GM19467 (cell line): Measurements from ENCODE around the gene DGCR8.

ENCODE experiments used
- ATAC-seq: cut with Tn5 transposase; IDR thresholded peaks from one replicate; pipeline ENCODE4 v1.9.1; 2021; ENCODE audit warnings: mild to moderate bottlenecking, moderate library complexity; ENCODE audit not compliant: unreplicated experiment

Gene DGCR8

DNA sequence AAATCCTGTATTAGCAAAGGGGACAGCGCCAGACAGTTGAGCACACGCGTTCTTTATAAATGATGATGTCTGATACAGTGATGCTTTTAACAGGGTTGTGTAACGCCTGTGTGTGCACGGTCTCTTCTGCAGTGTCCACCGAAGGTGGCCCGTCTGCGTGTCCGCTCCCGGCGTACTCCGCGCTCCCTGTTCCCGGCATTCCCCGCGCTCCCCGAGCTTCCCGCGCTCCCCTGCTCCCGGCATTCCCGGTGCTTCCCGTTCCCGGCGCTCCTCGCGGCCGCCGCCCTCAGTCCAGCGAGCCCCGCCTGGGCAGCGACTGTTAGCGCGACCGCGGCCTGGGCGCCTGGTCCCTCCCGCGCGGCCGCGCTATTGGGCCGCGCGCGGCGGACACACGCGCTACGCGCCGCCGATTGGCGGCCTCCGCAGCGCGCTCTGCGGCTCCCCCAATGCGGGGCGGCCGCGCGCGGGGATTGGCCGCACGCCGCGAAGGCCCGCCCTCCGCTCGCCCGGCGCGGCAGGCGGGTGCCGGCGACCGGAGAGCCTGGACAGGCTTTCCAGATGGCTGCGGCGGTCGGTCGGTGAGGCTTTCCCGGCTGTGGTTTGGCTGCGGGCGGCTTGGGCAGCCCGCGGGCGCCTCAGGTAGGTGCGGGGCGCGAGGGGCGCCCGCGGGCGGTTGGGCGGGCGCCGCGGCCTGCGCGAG is at the start of gene DGCR8:
Gene DGCR8 (plus strand): TSS at position 497 of the 700 bp plus-strand sequence. CDS start 5,723 bp downstream, outside the sequence.
- ATAC-seq, result peak; percentile 85

DNA sequence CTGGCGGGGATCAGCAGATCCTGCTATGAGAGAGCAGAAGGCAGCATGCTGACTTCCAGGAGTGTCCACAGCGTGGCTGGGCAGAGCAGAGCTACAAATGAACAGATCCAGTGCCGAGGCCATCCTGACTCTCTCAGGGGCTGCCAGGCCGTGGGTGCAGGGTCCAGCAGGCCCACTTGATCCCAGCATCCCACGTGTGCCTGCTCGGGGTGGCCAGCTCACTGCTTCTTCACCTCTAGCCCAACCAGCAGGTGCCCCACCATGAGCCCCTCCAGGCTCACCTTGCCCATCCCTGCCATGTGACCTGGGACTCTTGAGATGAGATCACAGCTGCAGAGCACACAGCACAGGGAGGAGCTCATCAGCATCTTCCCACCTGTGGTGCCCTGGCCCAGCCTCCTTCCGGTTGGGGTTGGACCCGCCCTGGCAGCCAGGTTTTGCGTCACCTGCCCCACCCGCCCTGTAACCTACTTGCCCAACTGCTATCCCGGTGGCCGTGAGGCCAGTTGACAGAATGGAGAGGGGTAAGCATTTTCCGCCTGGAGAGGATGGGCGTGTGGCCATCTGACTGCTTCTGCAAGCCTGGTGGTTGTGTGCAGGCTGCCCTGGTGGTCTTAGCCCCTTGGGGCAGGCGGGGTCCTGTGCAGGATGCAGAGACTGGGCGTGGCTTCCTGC is 48.2 kb upstream of the DGCR8 start:
- ATAC-seq, result no peak

DNA sequence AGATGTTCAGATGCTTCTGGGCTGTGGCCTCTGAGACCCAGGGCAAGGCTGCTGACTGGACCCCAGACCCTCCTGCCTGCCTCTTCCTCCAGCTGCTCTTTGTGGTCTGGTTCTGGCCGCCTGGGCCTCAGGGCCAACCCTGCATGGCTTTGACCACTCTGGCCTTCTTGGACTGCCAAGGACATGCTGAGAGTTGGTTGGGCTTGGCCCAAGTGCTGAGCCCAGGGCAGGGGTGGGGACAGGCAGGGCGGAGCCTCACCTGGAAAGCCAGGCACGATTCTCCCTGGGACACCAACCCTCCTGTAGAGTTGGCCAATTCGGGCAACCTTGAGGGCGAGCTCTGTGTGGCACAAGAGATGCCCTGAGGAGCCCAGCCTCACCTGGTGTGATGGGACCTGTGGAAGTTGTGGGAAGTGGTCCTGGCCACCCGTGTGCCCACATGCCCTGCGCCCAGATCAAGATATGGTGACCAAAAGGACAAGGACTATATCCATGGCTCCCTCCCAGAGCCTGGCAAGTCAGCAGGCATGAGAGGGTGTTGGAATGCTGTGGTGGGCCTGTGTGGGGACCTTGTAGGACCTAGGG is 47.5 kb upstream of the DGCR8 start:
- no peak for ATAC-seq

DNA sequence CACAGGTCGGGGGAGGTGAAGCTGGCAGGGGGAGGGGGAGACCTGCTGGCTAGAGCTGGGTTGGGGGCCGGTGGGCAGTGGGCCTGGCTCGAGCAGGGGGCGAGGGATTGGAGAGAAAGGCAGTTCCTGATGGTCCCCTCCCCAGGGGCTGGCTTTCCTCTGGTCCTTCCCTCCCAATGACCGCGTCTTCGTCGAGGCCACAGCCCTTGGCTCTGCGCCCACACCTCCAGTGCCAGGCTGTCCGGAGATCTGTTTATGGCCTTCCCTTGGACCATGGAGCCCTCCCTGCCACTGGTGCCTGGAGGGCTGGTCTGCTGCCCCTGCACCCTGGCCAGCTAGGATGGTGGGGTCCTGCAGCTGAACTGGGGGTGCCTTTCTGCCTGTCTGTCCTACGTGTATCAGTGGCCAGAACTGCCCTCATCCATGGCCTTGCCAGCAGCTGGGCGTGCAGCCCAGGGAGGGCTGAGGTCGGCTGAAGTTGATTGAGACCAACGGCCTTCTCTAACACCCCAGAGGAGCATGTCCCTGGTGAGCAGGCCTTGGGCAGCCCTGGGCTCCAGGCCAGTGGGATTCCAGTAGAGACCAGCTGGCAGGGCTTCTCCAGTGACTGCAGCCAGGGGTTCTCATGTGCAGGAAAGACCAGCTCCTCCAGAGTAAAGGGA is 46.9 kb upstream of the DGCR8 start:
- no peak for ATAC-seq

DNA sequence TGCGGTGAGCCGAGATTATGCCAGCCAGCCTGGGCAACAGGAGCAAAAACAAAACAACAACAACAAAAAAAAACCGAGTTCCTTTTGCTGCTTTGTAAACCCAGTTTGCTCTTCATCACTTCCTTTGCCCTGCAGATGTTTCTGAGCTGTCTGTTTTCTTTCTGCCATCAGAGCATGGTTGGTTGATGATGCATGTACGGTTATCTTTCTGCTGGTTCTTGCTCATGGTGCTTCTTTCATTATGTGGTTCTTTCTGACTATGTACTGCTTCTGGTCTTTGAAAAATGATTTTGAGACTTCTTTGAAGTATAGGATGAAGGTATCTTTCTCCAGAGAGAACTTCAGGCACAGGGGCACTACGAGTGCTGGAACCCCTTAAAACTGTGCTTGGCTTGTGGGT is 45.9 kb upstream of the DGCR8 start:
- ATAC-seq, result no peak

DNA sequence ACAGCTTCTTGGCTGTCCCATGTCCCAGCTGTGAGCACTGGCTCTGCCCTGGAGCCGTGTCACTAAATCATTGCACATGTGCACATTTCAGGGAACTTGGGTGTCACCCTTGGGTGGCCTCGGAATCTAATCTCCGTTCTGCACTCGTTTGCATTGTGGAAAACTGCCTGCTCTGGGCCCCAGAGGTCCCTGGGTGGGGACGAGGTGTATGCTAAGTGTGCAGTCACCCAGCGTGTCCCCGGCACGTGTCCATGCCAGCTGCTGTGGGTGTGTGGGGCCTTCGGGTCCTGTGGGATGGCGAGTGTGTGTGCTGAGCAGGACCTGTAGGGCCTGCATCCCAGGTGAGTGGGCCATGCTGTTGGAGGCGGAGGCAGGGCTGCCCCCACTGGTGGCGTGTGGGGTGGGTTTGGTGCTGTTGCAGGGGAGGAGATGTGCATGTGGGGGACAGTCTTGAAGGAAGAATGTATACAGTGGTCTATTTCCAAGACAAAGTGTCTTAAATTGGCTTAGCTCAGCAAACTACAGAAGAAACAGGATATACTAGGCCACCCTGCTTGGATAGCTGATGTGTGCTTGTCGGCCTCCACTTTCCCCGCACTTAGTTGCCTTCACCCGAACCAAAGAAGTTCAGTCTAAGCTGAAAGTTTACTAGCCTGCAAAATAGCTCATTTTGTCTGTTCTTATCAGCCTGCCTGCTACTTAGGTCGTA is 44.5 kb upstream of the DGCR8 start:
- no peak for ATAC-seq

DNA sequence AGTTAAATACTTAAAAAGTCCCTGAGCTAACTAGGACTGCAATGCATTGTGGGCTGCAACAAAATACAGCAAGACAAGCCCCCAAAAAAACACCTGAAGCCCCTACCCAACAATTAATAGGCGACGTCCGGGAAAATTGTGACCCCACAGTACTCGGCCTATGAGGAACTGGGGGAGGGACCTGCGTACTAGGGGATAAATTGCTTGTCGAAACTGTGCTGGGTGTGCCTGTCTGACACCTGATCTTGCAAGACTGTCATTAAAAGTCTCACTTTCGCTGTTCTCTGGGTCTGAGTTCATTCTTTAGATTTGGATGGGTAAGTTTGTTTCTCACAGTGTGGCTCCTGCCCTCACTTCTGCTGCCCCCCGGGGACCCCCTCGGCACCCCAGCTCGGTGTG is 44.0 kb upstream of the DGCR8 start:
- ATAC-seq, result no peak

DNA sequence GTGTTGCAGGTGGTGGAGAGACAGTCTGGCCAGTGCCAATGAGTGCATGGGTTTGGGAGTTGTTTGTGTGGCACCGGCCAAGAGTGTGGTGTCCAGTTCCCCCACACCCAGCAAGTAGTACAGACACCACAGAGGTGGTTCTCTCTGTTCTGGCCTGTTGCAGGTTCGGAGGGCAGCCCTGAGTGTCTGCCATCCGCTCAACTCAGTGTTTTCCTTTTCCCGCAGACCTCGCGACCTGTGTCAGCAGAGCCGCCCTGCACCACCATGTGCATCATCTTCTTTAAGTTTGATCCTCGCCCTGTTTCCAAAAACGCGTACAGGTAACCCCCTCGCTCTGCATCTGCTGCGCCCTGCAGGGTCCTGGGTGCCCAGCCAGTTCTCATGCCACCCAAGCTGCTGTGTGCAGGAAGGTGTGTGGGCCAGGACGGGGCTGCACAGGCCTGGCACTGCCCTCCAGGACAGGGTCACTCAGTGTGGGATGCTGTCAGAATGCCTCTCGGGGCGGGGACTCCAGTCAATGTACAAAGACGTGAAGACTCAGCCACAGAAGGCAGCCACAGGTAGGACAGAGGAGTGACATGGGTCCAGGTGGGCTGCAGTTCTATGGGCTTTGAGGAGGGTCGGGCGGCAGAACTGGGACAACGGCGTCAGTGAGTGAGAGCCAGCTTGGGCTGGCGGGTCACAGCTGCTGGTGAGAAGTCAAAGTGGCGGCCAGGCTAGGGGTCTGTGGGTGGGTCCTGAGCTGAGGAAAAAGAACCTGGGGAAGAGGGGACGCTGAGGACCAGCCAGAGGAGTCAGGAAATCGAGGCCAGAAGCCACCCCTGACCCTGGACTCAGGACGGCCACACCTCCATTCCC is 43.3 kb upstream of the DGCR8 start:
- ATAC-seq, result no peak

DNA sequence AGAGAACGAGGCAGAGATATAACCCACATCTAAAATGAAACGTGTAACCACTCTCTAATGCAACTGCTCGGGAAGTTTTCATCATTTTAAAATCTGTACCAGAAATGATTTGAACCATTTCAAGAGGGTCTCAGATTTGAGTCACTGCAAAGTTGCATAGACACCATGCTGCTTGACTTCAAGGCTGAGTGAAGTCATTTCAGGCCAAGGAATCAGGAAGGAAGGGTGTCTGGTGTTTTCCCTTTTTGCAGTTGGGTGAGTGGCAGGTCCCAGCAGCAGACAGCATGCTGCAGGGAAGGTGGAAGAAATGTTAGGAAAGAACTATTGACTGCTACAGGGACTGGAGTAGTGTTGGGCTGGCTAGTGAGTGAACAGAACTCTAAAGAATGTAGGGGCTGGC is 42.6 kb upstream of the DGCR8 start:
- ATAC-seq, result no peak

DNA sequence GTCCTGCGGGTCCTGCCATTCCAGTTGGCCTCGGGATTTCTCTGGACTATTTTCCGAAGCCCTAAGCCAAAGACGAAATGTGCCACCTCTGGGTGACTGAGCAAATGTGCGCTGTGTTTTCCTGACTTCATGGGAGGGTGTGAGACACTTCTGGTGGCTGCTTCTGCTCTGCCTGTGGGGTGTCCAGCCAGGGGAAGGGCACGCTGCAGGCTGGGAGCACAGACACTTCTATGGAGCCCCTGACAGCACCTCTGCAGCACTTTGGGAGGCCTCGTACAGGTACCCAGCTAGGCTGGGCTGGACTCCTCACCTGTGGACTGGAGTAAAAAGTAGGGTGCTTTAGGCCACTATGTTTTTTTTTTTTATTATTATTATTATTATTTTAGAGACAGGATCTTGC is 41.5 kb upstream of the DGCR8 start:
- no peak for ATAC-seq

DNA sequence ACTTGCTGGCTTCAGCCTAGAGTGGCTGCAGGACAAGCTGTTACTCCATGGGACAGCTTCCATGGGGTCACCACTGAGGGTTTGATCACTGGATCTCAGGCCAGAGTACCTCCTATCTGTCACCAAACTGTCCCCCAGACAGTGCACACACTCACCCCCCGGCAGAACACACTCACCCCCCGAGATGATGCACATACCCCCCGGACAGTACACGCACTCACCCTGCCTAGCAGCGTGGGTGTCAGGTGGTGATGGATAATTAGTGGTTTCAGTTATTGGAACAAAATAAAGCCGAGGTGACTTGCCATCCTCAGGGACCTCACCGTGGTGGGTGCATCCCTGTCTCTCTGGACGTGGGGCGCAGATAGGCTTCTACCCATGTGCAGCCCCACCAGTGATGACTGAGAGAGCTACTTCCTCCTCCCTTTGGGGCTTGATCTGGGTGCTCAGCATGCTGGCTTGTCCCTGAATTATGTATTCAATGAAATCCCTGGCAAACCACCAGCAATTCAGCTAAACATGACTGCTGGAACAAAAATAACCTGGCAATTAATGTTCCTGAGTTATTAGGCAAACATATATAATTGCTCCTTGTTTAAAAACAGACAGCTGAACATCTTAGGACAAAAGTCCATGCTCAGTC is 40.2 kb upstream of the DGCR8 start:
- no peak for ATAC-seq

DNA sequence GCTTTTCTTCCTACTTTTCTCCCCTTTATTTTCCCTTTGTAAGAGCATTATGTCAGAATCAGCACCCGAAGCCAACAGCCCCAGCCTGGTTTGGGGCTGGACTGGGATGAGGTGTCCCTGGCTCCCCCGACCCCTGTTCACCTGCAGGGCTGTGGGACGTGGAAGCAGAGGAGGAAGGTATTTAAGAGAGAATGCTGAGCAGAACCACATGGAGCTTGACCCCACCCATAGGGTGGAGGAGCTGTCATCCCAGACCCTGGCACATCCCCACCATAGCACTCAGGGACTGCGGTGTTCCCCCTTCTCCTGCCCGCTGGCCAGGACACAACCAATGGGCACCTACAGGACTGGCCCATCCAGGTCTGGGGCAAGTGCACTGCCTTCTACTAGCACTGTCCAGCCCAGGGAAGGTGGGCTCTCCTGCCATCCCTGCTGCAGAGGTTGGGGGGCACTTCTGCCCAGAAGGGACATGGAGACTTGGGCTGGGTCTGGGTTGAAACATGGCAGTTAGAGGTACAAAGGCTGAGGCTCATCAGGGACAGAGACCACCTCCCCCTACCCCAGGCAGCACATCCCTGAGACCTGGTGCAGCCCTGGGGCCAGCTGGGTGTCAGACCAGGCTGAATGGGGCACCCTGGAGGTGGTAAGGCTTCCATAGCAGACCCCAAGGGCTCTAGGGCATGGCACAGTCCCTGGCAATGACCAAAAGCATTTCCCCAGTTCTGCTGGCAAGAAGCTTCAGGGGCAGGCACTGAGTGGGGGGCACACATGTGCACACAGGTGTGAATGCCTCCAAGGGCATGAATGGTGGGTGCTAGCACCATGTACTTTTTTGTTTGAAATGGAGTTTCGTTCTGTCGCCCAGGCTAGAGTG is 39.5 kb upstream of the DGCR8 start:
- no peak for ATAC-seq

DNA sequence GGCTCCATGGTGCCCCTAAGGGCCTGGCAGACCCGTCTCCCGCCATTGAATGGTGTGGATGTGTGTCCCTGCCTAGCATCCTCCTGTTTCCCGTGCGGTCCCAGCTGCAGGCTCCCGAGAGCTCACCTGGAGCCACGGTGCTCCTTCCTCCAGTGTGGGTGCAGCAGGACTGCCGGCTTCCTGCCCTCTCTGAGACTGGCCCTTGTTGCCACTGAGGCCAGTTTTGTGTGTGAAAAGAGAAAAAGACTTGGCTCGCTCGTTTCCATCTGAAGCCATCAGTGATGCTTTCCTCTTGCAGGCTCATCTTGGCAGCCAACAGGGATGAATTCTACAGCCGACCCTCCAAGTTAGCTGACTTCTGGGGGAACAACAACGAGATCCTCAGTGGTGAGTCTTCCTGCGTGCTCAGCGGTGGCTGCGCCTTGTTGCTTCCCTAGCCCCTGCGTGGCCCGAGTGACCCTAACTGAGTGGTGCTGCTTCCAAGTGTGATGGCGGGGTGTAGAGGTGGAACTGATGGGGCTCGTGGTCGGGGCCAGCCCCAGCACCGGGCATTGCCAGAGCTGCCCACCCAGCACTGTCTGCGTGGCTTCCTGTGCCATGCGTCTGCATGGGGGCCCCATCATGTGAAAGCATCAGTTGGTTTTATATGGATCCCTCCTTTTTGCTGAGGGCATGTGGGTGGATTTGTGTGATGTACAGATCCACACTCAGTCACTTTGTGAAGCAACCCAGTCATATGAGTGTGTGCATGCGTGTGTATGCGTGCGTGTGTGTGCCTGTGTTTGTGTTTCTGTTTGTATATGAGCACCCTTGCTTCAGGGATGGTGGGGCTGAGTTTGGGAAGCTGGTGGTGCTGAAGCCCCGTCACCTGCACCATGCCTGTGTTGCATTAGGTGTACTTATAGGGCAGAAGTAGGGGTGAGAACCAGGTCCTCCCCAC is 36.7 kb upstream of the DGCR8 start:
- ATAC-seq, result no peak

DNA sequence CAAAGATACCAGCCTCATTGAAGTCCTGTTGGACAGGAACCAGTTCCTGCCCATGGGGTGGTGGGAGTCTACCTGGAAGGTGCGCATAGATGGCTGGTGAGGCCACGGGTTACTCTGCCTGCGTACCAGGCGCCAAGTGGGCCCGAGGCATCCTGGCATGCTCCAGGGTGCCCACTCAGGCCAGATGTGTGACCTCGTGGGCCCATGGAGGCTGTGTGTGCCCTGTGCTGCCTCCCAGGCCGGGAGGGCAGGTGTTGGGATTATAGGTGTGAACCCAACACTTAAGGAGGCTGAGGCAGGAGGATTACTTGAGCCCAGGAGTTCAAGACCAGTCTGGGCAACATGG is 36.1 kb upstream of the DGCR8 start:
- no peak for ATAC-seq

DNA sequence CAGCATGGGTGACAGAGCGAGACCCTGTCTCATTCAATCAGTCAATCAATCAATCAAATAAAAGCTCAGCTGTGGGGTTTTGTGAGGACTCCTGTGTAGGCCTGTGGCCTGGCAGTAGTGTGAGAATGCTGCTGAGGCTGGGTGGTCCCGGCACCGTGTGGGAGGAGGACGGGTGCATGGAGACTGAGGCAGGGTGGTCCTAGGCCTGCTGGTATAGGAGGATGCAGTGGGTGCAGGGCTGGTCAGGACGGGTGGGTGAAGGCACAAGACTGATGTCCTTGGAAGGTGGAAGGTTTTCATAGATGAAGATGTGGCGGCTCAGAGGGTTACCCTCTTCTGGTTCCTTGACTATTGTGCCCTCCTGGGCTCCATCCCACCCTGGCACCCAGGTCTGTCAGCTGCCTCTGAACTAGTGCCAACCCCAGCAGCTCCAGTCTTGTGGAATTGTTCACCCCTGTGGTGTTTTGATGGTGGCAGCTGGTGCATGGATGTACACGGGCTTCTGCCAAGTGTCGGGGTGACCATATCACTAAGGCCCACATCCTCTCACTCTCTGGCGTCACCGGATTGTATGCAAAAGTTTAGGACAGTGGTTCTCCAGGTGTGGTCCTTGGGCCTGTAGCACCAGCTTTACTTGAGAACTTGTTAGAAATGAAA is 35.4 kb upstream of the DGCR8 start:
- ATAC-seq, result no peak

DNA sequence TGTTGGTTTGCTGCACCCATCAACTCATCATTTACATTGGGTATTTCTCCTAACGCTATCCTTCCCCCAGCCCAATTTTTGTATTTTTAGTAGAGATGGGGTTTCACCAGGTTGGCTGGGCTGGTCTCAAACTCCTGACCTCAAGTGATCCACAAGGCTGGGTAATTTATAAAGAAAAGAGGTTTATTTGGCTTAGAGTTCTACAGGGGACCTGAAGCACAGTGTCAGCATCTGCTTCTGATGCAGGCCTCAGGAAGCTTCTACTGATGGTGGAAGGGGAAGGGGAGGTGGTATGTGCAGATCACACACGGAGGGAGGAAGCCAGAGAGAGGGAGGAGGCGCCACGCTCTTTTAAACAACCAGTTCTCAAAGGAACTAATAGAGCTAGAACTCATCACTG is 33.3 kb upstream of the DGCR8 start:
- ATAC-seq, result no peak

DNA sequence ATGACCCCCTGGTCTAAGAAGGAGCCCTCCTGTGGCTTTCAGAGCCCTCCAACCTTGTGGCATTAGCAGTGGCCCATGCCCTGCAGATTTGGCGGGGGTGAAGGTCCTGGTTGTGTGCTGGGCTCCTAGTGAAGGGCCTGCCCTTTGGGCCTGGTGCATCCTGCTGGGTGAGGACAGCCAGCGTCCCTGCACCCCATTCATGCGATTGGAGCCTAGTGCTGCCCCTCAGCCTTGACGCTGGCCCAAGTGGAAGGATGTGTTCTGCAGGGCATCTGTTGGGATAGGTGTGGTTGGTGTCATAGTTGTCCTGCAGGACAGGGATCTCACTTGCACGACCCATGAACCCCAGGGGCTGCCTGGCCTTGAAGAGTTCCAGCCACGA is 28.1 kb upstream of the DGCR8 start:
- no peak for ATAC-seq
